HepG2 (cell line): ENCODE results near the gene CENPL. TPM values are rescaled to one million over a fixed set of nuclear protein-coding genes. Genes with fewer than 3 reads are reported as not detected.

Source experiments
- ARID4A ChIP-seq: sonication (generic); formaldehyde crosslinking; IDR thresholded peaks from 2 replicates; pipeline ENCODE4 v1.5.0; 2020; ENCODE audit warnings: mild to moderate bottlenecking, missing genetic modification reagents, borderline replicate concordance
- ATM ChIP-seq: fragments of 450-650 bp; IDR thresholded peaks from 2 replicates; pipeline ENCODE4 v1.7.1; 2017; ENCODE audit warnings: mild to moderate bottlenecking, borderline replicate concordance
- HMG20A ChIP-seq: IDR thresholded peaks from 2 replicates; pipeline ENCODE4 v1.6.1; 2016; ENCODE audit warnings: borderline replicate concordance
- POGK ChIP-seq: sonication (generic); formaldehyde crosslinking; conservative IDR thresholded peaks from 2 replicates; pipeline ENCODE4 v1.8.0; 2022; ENCODE audit warnings: mild to moderate bottlenecking, moderate library complexity, missing genetic modification reagents
- PPARG ChIP-seq: conservative IDR thresholded peaks from 2 replicates; pipeline ENCODE4 v1.6.1; 2016; ENCODE audit warnings: missing biosample characterization, missing genetic modification reagents
- PRDM4 ChIP-seq: sonication (generic); formaldehyde crosslinking; IDR thresholded peaks from 2 replicates; pipeline ENCODE4 v1.9.0; 2021; ENCODE audit warnings: missing genetic modification reagents, borderline replicate concordance
- REPIN1 ChIP-seq: sonication (generic); formaldehyde crosslinking; IDR thresholded peaks from 2 replicates; pipeline ENCODE4 v1.8.0; 2022; ENCODE audit warnings: missing genetic modification reagents, low read depth, mild to moderate bottlenecking, borderline replicate concordance
- THYN1 ChIP-seq: sonication (generic); formaldehyde crosslinking; IDR thresholded peaks from 2 replicates; pipeline ENCODE4 v1.8.1; 2023; ENCODE audit warnings: low read depth, mild to moderate bottlenecking, moderate library complexity, missing genetic modification reagents, borderline replicate concordance
- ZNF891 ChIP-seq: sonication (generic); formaldehyde crosslinking; IDR thresholded peaks from 2 replicates; pipeline ENCODE4 v1.5.0; 2020; ENCODE audit warnings: mild to moderate bottlenecking, missing genetic modification reagents
- polyA plus RNA-seq, 8 experiments: library from polyadenylated mRNA; depleted of rRNA in 3 of 8; stranded (reverse) in 7 of 8; unstranded in 1 of 8; fragments of >200 nt; fragmentation: Illumina TruSeq in 4 of 8; extraction: Trizol in 4 of 8; gene quantifications; 2 replicates each; pipeline versions ENCODE4 v1.2.1 to v1.2.3, GENCODE V29; 2011 to 2016; ENCODE audit warnings: low read depth in 4 of 8, missing spikeins in 1 of 8, mixed read lengths in 1 of 8; ENCODE audit not compliant: insufficient read depth in 1 of 8
- total RNA-seq, 5 experiments: library from RNA; depleted of rRNA; stranded (reverse); fragments of >200 nt; fragmentation: Illumina TruSeq; extraction: Trizol; gene quantifications; 2 replicates each; pipeline ENCODE4 v1.2.3, GENCODE V29; 2016; ENCODE audit warnings: low read depth in 1 of 5
- TF ChIP-seq, protein P1 (sequence below): sonication (generic); formaldehyde crosslinking; IDR thresholded peaks from 2 replicates; pipeline ENCODE4 v1.4.0; 2020; ENCODE audit warnings: missing genetic modification reagents, borderline replicate concordance
- TF ChIP-seq, protein P2 (sequence below): sonication (generic); formaldehyde crosslinking; IDR thresholded peaks from 2 replicates; pipeline ENCODE4 v1.5.0; 2020; ENCODE audit warnings: mild to moderate bottlenecking, missing genetic modification reagents
- TF ChIP-seq, protein P3 (sequence below): fragments of 450-650 bp; IDR thresholded peaks from 2 replicates; pipeline ENCODE4 v1.6.1; 2017

Gene CENPL
- total and polyA plus RNA-seq, 2 of the 13 experiments (the other 11 are each of a cell fraction or from before 2014, with no cell fraction given): 4.4 to 14.2 TPM

- TF ChIP-seq POGK (CRISPR knock-in tag) (peak; percentile 54; the same call in 1 of the 2 replicates), THYN1 (CRISPR knock-in tag) (no peak), ATM (no peak), PRDM4 (CRISPR knock-in tag) (no peak), PPARG (peak; percentile 90), REPIN1 (CRISPR knock-in tag) (no peak), ZNF891 (CRISPR knock-in tag) (no peak), HMG20A (CRISPR knock-in tag) (no peak), ARID4A (peak; percentile 77)
- TF ChIP-seq, protein P1, sequence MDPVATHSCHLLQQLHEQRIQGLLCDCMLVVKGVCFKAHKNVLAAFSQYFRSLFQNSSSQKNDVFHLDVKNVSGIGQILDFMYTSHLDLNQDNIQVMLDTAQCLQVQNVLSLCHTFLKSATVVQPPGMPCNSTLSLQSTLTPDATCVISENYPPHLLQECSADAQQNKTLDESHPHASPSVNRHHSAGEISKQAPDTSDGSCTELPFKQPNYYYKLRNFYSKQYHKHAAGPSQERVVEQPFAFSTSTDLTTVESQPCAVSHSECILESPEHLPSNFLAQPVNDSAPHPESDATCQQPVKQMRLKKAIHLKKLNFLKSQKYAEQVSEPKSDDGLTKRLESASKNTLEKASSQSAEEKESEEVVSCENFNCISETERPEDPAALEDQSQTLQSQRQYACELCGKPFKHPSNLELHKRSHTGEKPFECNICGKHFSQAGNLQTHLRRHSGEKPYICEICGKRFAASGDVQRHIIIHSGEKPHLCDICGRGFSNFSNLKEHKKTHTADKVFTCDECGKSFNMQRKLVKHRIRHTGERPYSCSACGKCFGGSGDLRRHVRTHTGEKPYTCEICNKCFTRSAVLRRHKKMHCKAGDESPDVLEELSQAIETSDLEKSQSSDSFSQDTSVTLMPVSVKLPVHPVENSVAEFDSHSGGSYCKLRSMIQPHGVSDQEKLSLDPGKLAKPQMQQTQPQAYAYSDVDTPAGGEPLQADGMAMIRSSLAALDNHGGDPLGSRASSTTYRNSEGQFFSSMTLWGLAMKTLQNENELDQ: no peak
- TF ChIP-seq, protein P2, sequence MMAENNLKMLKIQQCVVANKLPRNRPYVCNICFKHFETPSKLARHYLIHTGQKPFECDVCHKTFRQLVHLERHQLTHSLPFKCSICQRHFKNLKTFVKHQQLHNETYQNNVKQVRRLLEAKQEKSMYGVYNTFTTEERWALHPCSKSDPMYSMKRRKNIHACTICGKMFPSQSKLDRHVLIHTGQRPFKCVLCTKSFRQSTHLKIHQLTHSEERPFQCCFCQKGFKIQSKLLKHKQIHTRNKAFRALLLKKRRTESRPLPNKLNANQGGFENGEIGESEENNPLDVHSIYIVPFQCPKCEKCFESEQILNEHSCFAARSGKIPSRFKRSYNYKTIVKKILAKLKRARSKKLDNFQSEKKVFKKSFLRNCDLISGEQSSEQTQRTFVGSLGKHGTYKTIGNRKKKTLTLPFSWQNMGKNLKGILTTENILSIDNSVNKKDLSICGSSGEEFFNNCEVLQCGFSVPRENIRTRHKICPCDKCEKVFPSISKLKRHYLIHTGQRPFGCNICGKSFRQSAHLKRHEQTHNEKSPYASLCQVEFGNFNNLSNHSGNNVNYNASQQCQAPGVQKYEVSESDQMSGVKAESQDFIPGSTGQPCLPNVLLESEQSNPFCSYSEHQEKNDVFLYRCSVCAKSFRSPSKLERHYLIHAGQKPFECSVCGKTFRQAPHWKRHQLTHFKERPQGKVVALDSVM (CRISPR knock-in tag): no peak
- TF ChIP-seq, protein P3, sequence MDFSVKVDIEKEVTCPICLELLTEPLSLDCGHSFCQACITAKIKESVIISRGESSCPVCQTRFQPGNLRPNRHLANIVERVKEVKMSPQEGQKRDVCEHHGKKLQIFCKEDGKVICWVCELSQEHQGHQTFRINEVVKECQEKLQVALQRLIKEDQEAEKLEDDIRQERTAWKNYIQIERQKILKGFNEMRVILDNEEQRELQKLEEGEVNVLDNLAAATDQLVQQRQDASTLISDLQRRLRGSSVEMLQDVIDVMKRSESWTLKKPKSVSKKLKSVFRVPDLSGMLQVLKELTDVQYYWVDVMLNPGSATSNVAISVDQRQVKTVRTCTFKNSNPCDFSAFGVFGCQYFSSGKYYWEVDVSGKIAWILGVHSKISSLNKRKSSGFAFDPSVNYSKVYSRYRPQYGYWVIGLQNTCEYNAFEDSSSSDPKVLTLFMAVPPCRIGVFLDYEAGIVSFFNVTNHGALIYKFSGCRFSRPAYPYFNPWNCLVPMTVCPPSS: no peak
Measured at GRCh38 chr1:173868266-173869020, 43.8 kb upstream of the CENPL start, which contains the start of gene ZBTB37 (continued).
